ENCODE data around the gene CAMK2B.

DNA sequence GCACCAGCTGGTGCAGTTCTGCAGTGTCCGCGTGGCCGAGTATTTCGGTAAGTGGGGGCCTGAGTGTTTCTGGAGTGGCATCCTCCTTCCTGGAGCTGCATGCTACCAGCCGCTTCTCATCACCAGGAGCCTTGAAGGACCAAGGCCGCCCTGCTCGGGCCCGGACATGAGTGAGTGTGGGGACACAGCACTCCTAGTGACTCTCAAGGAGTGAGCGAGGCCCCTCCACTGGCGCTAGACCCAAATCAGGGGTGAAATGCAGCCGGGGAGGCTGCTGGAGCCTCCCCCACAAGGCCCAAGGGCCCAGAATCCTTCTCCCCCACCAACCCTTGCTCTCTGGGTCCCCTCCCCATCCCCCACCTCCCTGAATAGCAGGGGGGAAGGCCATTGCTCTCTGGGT lies 48.0 kb downstream of the CAMK2B start:
- TF ChIP-seq, protein P1, sequence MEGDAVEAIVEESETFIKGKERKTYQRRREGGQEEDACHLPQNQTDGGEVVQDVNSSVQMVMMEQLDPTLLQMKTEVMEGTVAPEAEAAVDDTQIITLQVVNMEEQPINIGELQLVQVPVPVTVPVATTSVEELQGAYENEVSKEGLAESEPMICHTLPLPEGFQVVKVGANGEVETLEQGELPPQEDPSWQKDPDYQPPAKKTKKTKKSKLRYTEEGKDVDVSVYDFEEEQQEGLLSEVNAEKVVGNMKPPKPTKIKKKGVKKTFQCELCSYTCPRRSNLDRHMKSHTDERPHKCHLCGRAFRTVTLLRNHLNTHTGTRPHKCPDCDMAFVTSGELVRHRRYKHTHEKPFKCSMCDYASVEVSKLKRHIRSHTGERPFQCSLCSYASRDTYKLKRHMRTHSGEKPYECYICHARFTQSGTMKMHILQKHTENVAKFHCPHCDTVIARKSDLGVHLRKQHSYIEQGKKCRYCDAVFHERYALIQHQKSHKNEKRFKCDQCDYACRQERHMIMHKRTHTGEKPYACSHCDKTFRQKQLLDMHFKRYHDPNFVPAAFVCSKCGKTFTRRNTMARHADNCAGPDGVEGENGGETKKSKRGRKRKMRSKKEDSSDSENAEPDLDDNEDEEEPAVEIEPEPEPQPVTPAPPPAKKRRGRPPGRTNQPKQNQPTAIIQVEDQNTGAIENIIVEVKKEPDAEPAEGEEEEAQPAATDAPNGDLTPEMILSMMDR (IDR thresholded peaks at IDR 0.05; ENCODE audit: low read length), result no peak
- TF ChIP-seq EZH2 (optimal IDR thresholded peaks at IDR 0.05; ENCODE audit: low read depth, low read length) (no peak), EZH2phosphoT487 (IDR thresholded peaks at IDR 0.05; ENCODE audit: low read length) (no peak)

Measured in MM.1S (cell line).